NCI-H510A treated with DMSO at 0.1 percent for 48 hours (cell line): ENCODE measurements around the gene ZNF33B.
"Not testable (repeated sequence)": the region's sequence is repeated elsewhere in the genome, so short reads cannot be mapped to it uniquely, and the experiment has no call there.

Source experiments
- DNase-seq: peaks from one replicate; lab custom pipeline; 2025; lab: John Stamatoyannopoulos, UW

Gene ZNF33B

GRCh38 chr10:42638055-42638820 is at the start of gene ZNF33B:
TSS of gene ZNF33B (minus strand) at chr10:42638570. CDS start at chr10:42636928, 1,642 bp downstream.
- DNase-seq = peak; percentile 78

DNA sequence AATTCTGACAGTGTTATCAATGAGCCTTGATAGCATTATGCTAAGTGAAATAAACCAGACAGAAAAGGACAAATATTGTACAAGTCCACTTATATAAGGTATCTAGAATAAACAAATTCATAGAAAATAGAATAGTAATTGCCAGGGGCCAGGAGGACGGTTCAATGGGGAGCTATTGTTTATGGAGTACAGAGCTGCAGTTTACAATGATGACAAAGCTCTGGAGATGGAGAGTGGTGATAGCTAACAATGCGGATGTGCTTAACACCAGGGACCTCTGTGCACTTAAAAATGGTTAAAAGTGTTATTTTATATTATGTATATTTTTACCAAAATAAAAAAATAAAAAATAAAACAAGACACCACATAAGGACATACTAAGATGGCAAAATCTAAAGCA is 46.1 kb upstream of the ZNF33B start:
- no peak for DNase-seq

DNA sequence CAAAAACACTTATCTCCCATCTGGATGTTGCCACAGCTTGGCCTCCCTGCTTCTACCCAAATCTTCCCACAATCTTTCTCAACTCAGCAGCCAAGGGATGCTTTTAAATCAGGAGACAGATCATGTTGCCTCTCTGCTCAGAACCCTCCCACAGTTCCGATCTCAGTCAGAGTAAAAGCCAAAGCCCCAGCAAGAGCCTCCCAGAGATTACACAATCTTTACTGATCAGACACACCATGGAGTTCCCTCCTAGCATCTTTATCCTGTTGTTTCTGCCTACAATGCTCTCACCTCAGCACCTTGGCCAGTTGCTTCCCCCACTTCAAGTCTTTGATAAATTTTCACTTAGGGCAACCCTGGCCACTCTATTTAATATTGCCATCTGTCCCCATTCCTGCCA is 41.9 kb upstream of the ZNF33B start:
- DNase-seq = no peak

- not testable (repeated sequence) for DNase-seq
These were observed 27.0 kb upstream of the ZNF33B start for GRCh38 chr10:42665181-42665979.

GRCh38 chr10:42654419-42654818 is 16.0 kb upstream of the ZNF33B start:
- DNase-seq = no peak

GRCh38 chr10:42652858-42653257 is 14.5 kb upstream of the ZNF33B start:
- DNase-seq = no peak

GRCh38 chr10:42650374-42650773 is 12.0 kb upstream of the ZNF33B start:
- DNase-seq = no peak

- no peak for DNase-seq
These were observed 10.1 kb upstream of the ZNF33B start for GRCh38 chr10:42648512-42648911.

- peak; percentile 62 for DNase-seq
These were observed 8.6 kb upstream of the ZNF33B start for GRCh38 chr10:42646687-42647640.

DNA sequence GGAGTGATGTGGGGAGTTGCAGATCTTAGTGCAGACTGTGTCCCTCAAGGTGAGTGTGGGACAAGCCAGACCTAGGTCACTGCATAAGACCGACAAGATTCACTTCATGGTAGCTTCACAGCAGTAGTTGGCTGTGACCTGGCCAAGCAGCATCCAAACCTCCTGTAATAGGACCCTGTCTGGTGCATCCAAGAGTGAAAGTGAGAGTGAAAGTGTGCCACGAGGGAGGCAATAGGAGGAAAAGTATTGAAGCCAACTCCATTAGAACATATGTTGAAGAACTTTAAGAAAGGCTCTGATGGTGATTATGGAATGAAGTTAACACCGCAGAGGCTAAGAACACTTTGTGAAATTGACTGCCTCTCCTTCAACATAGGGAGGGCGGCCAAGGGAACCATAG is 7.8 kb upstream of the ZNF33B start:
- no peak for DNase-seq

GRCh38 chr10:42645516-42645915 is 7.1 kb upstream of the ZNF33B start:
- no peak for DNase-seq

DNA sequence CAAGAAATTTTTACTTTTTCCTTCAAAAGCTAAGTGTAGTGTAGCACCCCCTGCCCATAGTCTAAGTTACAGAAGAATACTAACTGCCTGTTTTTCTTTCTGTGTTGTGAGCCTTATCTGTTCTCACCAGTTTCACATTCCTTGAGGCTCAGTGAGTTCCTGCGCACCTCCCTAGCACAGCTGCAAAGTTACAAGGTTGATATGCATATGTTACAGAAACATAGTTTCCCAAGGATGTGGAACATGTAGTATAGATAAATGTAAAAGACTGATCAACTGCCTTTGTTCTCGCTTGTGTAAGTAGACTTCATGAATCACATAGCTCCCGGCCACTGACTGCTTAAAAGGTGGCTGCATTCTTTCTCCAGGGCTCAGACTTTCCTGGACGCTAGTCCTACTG is 6.7 kb upstream of the ZNF33B start:
- DNase-seq = no peak

DNA sequence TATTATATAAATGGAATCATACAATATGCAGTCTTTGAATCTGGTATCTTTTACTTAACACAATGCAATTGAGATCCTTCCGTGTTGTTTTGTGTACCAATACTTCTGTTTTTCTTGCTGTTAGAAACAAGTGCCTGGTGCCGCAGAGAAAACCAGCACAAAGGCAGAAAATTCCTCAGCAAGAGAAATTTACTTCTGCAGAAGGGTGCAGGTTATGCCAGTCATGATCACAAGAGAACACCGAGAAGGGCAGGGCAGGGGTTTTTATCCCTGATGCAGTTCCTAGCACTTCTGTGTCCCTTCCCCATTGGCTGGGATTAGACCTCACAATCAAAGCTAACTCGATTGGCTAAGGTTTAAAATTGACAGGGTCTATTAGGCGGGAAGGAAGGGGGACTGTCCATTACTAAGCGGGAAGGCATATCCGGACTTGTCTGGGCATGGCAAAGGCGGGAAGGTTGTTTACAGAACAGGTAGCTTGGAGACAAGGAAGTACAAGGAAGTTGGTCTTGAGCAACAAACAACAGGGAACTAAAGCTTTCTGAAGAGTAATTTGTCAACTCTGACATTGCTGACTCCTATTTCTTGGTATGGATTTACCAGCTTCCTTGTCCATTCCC is 2.4 kb upstream of the ZNF33B start:
- DNase-seq = peak; percentile 5

DNA sequence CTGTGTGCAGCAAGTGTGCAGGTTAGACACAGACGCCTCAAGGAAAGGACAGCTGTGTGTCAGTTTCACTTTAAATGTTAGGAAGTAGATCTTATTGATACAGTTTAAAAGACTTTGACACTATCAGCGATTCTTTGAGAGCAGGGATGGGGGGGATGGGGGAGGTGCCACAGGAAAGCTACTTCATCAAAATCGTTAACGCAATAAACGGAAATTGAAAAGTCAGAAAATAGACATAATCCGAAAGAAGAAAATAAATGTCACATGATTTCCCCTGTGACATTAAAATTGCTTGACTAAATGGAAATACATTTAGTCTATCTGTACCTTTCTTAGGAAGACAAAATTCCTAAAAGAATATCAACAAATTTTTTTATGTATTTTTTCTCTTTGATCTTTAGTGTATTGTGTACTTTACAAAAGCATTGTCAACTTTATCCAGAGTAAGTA is 476 bp upstream of the ZNF33B start:
- DNase-seq = no peak

GRCh38 chr10:42637648-42638054 is 719 bp downstream of the ZNF33B start:
- DNase-seq = peak; percentile 29

DNA sequence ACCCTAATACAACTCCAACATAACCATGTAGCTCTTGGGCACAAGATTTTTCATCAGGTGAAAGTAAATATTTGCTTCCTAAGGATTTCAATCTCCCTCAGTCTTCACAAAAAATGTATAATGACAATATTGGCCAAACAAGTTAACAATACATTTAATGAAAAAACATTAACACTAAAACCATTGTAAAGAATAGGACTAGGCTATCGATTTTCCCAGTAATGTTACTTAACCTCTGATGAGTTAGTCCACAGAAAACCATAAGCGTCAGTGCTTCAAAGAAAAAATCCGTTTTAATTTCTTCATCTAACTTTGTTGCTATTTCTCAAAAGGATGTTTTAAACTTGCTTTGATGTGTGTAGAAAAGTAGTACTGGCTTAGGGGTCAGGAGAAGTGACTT is 1.2 kb downstream of the ZNF33B start:
- no peak for DNase-seq

GRCh38 chr10:42635098-42635497 is 3.3 kb downstream of the ZNF33B start:
- no peak for DNase-seq

- no peak for DNase-seq
These were observed 5.8 kb downstream of the ZNF33B start for GRCh38 chr10:42632564-42632963.

- DNase-seq = no peak
These were observed 7.7 kb downstream of the ZNF33B start for GRCh38 chr10:42630537-42631134.

GRCh38 chr10:42623929-42624328 is 14.4 kb downstream of the ZNF33B start:
- DNase-seq = no peak

DNA sequence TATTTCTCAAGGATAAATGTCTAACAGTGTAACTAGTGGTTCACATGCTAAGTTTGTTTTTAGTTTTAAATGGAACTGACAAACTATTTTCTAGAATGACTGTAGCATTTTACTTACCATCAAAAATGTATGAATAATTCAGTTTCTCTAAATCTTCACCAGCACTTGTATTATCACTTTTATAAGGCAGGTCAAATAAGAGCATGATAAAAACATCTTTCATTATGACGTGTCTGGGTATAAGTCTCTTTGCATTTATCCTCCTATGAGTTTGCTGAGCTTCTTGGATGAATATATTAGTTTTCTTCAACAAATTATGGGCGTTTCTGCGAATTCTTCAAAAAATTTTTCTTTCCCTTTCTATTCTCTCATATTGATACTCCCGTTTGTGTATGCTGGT is 19.9 kb downstream of the ZNF33B start:
- no peak for DNase-seq
